HG03175 (cell line): Measurements from ENCODE around the gene MEG3.
"Not testable (repeated sequence)": the region's sequence is repeated elsewhere in the genome, so short reads cannot be mapped to it uniquely, and the experiment has no call there.

Source experiments
- ATAC-seq: cut with Tn5 transposase; IDR thresholded peaks from one replicate; pipeline ENCODE4 v1.9.1; 2021; ENCODE audit warnings: mild to moderate bottlenecking, moderate library complexity; ENCODE audit not compliant: unreplicated experiment

MEG3 gene

DNA sequence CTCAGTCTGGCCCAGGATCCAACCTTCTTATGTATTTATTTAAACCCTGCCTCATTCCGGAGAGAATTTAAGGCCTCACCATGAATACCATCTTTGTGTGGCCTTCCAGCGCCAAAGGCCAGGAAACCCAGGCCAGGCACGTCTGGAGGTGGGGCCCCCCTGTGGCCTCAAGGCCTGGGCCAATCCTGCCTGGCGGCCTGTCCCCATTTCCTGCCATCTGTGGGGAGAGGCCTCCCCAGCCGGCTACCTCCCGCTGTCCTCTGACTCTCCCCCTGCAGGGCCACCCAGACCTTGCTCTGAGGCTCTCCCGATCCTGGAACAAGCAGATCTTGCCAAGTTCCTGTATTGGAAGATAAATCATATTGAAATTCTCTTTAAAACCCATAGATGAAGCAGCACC, 37.4 kb upstream of the MEG3 start:
- ATAC-seq = no peak

DNA sequence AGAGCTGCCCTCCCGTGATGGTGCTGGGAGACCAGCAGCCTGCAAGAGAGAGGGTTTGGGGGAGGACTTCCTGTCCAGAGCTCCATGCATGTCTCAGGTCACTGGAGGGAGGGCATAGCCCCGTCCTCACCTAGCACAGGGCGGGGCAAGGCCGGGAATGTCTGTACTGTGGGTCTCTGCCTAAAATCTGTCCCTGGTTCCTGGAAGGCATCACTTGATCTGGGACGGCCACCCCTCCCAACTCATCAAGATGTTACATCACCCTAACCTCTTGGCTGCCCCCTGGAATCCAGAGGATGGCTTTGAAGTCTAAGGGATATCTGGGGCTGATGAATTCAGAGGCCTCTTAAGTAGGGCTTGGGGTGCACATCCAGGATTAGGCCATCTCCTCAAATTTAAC, 37.0 kb upstream of the MEG3 start:
- no peak for ATAC-seq

DNA sequence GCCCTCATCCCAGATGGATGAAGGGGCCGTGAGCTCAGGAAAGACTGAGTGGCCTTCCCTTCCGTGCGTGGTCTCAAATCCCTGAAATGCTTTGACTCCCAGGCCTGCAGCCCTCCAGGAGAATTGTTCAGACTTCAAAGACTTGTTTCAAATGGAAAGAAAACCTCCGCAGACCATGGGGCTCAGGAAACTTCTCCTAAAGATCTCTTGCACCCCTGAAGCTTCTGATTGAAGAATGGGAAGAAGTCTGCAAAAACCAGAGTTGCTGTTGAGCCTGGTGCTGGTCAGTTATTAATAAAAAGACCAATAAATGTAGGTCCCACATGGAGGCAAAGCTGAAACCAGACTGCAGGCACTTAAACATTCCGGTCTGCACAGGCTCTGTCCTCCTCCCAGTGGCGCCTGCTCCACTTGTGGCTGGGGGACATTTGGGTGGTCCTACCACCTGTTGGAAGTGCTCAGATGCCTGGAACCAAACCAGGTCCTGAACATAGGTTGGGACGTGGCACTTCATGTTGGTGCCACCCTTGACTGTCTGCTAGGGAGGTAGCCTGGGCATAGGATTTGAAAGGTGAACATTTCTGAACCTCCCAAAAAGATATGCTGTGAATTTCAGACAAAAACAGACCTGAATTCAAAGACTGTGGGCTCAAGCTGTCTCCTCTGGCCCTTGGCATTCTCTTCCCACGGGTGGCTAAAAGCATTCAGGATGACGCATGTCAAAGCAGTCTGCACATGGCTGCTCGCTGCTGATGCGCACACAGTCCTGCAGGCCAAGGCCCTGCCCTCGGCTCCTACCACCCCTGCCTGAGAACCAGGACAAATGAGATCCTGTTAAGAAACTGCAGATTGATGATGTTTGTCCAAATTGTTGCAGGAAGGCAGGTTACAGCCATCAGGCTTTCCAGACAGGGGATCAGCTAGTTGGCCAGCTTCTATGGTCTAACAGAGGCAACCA, 36.2 kb upstream of the MEG3 start:
- ATAC-seq = no peak

DNA sequence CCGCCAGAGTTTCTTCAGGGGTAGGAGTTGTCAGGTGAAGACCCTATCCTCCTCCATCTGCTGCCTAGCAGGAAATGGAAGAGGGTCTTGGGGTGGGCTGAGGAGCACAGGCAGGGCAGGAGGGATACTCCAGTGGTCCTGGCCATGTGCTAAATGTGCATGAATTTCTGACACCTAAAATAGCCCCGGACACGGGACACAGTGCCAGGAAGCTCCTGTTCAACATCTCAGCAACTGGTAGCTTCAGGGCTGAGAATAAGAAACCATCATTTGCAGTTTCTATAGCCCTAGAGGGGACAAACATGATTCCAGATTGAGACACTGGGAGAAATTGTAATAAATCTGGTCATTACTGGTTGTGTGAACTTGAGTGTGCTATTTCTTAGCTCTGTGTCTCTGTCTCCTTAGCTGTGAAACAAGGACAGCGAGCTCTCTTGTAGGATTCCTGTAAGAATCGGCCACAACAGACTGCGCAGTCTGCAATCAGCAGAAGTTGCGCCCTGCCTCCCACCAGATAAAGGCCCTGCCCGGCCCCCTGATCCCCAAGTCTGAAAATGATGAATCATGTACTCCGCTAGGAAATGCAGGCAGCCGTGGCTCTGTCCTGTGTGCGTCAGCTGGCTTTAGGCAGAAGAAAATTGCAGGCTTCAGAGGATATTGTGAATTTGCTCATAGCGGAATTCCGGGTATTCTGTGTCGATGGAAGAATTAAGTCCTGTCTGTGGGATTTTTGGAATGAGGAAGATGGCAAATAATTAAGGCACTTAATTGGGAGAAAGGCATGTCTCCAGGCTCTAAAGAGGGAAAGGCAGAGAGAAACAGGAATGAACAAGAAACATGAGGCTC, 35.2 kb upstream of the MEG3 start:
- ATAC-seq = no peak

DNA sequence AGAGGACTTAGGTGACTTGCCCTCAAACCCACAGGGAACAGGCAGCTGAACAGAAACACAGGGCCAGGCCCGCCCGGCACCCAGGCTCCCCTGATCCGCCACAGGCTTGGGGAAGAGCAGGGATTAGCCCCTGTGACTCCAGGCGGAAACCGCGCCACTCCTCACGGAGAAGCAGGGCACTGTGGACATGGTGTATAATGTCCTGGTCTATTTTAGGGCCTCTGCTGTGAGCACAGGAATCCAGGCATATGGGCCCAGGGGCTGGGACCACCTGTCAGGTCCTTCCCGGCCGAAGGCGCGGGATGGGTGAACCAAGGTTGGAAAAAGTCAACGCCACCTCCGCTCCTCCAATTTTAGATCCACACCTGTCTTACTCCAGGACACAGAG, 34.6 kb upstream of the MEG3 start:
- ATAC-seq = no peak

- no peak for ATAC-seq
Observed at GRCh38 chr14:100791995-100792394, 33.9 kb upstream of the MEG3 start.

- no peak for ATAC-seq
Observed at GRCh38 chr14:100796946-100797345, 29.0 kb upstream of the MEG3 start.

GRCh38 chr14:100800041-100800440, 25.9 kb upstream of the MEG3 start:
- ATAC-seq = no peak

GRCh38 chr14:100801433-100801832, 24.5 kb upstream of the MEG3 start:
- ATAC-seq = not testable (repeated sequence)

DNA sequence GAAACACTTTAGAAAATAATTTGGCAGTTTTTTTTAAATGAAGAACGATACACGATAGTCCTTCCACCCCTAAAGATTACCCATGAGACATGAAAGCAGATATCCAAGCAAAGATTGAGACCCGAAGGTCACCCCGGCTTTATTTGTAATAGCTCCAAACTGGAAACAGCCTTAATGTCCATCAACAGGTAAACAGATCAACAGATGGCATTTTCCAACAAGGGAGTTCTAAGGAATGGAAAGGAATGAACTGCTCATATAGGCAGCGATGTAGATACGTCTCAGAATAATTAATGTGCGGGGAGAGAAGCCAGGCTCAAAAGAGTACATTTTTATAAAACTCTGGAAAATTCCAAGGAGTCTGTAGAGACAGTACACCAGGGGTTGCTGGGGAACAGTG, 23.7 kb upstream of the MEG3 start:
- ATAC-seq = no peak

DNA sequence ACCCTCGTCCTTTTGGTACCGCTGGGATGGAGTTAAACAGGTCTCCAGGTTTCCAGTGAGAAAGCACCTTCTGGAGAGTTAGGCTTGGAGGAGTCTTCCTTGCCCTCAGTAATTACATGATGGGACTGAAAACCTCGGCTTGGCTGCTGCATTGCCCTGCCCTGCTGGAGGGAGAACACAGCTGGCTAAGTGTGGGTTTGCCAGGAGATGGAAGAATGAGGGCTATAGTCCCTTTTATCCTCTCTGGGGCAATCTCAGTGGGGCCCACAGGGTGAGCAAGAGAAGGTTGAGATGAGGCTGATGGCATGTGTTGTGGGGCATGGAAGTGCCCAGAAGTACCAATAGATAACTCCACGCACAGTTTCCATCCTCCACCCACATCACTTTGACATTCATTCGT, 23.2 kb upstream of the MEG3 start:
- ATAC-seq = no peak

DNA sequence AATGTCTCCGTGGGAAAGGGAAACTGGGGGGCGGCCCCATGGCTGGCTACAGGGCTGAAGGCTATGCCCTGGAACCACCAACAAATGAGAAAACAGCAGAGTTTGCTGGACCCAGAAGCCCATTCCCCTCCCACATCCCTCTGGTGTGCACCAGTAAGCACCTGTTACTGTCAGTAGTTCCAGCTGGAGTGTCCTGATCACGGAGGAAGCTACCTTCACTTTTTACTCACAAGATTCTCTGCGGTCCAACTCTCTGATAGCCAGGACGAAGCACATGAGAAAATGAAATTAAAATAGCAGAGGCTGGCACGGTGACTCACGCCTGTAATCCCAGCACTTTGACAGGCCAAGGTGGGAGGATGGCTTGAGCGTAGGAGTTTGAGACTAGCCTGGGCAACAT, 22.7 kb upstream of the MEG3 start:
- no peak for ATAC-seq

- no peak for ATAC-seq
Observed at GRCh38 chr14:100803676-100804075, 22.2 kb upstream of the MEG3 start.

DNA sequence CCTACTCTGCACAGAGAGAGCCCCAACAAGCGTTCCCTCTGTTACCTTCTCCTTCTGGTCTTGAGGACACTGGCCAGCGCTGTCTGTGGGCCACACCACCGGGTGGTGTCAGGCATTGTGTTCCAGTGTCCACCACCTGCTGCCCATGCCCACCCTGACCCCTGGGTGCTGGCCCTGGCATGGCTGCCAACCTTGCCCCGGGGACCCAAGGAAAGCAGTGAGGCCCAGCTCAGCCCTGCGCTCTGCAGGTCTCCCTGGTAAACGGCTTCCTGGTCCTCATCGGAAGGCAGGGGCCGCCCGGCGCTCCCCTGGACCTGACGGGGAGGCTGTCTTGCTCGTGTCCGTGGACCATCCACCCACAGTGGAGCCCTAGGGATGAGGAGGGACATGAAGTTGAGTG, 21.8 kb upstream of the MEG3 start:
- no peak for ATAC-seq

- no peak for ATAC-seq
Observed at GRCh38 chr14:100804558-100805309, 21.2 kb upstream of the MEG3 start.

DNA sequence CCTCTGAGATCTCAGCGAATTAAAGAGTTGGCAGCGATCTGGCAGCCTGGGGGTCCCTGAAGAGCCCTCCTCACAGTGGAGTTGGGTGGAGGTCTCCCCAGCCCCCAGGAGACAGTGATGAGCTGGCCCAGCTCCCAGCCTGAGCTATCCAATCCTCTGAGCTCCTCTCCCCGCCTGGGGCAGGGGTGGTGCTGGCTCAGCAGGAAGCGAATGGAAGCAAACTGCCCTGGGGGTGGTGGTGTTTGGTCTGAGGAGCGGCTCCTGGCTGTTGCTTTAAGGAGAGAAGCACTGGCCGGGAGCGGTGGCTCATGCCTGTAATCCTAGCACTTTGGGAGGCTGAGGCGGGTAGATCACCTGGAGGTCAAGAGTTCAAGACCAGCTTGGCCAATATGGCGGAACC, 19.5 kb upstream of the MEG3 start:
- ATAC-seq = no peak

DNA sequence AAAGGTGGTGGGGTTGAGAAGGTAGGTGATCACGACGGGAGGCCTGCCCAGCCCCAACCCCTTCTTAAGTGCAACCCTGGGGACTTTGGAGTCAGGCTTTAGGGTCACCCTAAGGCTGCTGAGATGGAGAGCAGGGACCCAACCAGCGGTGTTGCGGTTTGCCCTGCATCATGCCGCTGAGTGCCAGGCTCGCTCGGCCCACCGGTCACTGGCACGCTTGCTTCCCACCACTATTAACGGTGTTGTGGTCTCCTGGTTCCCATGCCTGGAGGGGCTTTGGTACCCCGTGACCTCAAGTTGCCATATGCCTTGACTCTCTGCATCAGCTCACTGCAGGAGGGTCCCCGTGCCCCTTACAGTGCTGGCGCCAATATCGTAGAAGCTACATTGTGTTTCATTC, 18.4 kb upstream of the MEG3 start:
- no peak for ATAC-seq

GRCh38 chr14:100807979-100808734, 17.8 kb upstream of the MEG3 start:
- no peak for ATAC-seq

- no peak for ATAC-seq
Observed at GRCh38 chr14:100810435-100810834, 15.5 kb upstream of the MEG3 start.

DNA sequence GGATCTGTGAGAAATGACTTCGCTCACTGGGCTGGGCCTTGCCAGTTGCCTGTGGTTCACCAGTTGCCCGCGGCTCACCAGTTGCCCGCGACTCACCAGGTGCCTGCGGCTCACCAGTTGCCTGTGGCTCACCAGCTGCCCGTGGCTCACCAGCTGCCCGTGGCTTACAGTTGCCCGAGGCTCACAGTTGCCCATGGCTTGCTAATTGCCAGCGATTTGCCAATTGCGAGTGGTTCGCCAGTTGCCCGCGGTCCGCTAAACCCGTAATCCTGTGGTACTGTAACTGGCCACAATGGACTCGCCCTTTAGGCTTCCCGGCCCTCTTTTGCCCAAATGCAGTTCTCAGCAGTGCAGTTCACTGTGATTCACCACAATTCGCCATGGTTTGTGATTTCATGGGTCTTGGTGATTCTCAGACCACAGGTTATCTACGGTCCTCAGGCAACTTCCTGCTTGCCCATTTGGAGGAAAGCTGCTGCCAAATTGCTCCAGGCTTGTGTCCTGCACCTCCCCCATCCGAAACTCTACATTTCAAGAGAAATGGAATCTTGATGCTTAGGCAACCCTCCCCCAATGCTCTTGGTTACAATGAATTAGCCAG, 15.0 kb upstream of the MEG3 start:
- ATAC-seq = no peak
